ENCODE data around the gene CELA2A. TPM values are rescaled to one million over a fixed set of nuclear protein-coding genes. Genes with fewer than 3 reads are reported as not detected.
A peak's percentile ranks its signal among the peaks of the same experiment; 100 is the strongest.

CELA2A gene
- total and polyA plus RNA-seq, 12 donors, result 0.97 to 45.4 (median 9.8) TPM

DNA sequence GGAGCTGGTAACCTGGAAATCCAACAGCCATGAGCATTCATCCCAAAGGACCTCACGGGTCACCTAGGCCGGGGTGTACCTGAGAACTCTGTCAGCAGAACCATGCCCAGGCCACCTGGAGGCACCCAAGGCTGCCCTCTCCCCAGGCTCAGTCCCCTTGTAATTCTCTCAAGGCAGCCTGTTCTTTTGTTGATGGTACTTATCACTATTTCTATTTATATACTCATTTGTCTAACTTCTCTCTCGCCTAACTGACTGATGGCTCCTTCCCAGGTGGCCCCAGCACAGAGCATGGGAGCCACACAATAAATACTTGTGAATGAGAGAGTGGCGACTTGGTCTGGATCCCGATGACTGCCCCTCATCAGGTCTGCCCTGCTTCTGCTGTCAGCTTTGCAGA lies 50.7 kb downstream of the CELA2A start:
- Histone ChIP-seq H3K36me3 (replicated peaks in 1 of 2) (peaks cover 0 to 19% of the 10 kb centered on the region in 2 donors), H3K27ac (no peak overlapping the region), H3K9me3 (replicated peaks in 1 of 3) (no peaks in the 10 kb centered on the region), H3K27me3 (no peaks in the 10 kb centered on the region), H3K4me3 (no peak overlapping the region), H3K4me1 (replicated peaks in 1 of 2) (no peaks in the 10 kb centered on the region)
- intact Hi-C loops (cut with DNase I), result no loop called here
- WGBS, 4 donors, result 80 to 97% (median 92%) methylated on average over 4 to 5 of the region's 5 CpGs
- no peak for DNase-seq
- no peak for TF ChIP-seq POLR2A (IDR thresholded peaks at IDR 0.05)

DNA sequence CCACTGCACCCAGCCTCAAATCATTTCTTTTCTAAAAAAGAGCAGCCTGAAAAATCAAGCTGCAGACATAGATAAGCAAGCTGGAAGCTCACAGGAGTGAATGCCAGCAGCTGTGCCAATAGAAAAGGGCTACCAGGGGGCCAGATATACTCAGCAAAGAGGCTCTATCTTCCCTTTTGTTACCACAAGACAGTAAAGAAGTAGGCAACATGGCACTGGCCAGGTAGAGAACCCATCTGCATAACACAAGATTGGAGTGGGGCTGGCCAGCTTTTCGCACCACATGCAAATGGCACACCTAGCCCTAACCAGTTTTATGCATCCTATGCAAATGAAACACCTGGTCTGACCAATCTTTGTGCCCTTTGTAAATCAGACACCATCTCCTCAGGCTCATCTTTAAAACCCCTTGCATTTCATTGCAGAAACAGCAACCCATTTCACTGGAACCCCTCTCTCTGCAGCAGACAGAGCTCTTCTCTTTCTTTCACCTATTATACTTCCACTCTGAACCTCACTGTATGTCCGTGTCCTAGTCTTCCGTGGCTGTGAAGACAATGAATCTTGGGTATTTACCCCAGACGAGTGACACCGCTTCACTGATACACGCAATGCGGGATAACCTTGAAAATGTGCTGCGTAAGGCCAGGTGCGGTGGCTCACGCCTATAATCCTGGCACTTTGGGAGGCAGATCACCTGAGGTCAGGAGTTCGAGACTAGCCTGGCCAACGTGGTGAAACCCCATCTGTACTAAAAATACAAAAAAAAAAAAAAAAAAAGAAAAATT lies 52.4 kb downstream of the CELA2A start:
- intact Hi-C loops (cut with DNase I), result no loop called here
- 87 to 93% (median 92%) methylated on average over 12 of the region's 12 CpGs for WGBS, 4 donors
- Histone ChIP-seq H3K4me1 (replicated peaks in 1 of 2) (no peaks in the 10 kb centered on the region), H3K9me3 (replicated peaks in 1 of 3) (no peaks in the 10 kb centered on the region), H3K4me3 (no peak overlapping the region), H3K27me3 (no peaks in the 10 kb centered on the region), H3K27ac (no peak overlapping the region), H3K36me3 (replicated peaks in 1 of 2) (peaks cover 0 to 13% of the 10 kb centered on the region in 2 donors)
- DNase-seq, result peak in 1 of 7 donors; percentile 44
- TF ChIP-seq POLR2A (IDR thresholded peaks at IDR 0.05), result no peak
- TF ChIP-seq, protein P1, sequence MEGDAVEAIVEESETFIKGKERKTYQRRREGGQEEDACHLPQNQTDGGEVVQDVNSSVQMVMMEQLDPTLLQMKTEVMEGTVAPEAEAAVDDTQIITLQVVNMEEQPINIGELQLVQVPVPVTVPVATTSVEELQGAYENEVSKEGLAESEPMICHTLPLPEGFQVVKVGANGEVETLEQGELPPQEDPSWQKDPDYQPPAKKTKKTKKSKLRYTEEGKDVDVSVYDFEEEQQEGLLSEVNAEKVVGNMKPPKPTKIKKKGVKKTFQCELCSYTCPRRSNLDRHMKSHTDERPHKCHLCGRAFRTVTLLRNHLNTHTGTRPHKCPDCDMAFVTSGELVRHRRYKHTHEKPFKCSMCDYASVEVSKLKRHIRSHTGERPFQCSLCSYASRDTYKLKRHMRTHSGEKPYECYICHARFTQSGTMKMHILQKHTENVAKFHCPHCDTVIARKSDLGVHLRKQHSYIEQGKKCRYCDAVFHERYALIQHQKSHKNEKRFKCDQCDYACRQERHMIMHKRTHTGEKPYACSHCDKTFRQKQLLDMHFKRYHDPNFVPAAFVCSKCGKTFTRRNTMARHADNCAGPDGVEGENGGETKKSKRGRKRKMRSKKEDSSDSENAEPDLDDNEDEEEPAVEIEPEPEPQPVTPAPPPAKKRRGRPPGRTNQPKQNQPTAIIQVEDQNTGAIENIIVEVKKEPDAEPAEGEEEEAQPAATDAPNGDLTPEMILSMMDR (IDR thresholded peaks at IDR 0.05), result no peak

DNA sequence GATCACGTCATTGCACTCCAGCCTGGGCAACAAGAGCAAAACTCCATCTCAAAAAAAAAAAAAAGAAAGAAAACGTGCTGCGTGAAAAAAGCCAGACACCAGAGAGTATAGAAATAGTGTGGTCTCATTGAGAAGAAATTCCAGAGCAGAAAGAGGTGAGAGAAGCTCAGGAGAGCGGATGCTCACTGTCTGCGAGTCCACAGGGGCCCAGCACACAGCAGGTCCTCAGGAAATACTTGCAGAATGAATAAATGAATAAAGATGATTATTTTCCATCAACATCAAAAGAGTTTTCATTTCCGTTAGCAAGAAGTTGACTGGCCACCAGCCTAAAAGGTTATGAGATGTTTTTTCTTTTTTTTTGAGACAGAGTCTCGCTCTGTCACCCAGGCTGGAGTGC lies 53.1 kb downstream of the CELA2A start:
- intact Hi-C loops (cut with DNase I), result no loop called here
- H3K36me3 ChIP-seq (replicated peaks in 1 of 2), result peaks cover 0 to 13% of the 10 kb centered on the region in 2 donors

DNA sequence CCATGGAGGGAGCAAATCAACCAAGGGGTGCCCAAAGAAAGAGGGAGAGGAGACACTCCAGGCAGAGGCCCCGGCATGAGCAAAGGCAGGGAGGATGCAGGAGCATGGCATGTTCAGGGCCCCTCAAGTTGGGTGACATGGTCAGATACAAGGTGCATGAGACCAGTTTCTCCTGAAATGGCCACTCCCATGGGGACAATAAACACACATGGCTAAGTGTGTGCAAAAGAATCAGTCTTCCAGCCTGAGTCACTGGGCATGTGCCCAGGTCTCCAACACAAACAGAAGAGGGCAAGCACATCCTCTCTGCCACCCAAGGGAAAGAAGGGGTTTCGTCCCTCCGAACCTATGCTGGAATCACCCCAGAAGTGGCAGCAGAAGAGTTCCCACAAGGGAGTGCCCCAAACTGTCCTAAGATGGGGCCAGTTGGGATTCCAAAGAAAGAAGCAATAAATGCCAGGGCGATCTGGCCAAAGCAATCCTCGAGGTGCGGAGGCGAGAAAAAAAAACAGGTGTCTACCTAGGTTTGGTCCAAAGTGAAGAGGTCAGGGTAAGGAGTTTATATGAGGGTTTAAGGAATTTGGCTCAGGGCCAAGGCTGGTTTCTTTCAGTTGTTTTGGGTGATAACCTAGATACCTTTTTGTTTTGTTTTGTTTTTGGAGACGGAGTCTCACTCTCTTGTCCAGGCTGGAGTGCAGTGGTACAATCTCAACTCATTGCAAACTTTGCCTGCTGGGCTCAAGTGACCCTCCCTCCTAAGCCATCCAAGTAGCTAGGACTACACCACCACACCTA lies 54.3 kb downstream of the CELA2A start:
- DNase-seq, result peak in 1 of 7 donors; percentile 49
- no peak for TF ChIP-seq POLR2A (IDR thresholded peaks at IDR 0.05)
- TF ChIP-seq, protein P1 (IDR thresholded peaks at IDR 0.05), result no peak
- H3K27me3 ChIP-seq, result no peaks in the 10 kb centered on the region
- H3K9me3 ChIP-seq (replicated peaks in 1 of 3), result no peaks in the 10 kb centered on the region
- peaks cover 0 to 10% of the 10 kb centered on the region in 2 donors for H3K4me1 ChIP-seq (replicated peaks in 1 of 2)
- H3K4me3 ChIP-seq, result no peak overlapping the region
- 96 to 98% (median 96%) methylated on average over 8 of the region's 8 CpGs for WGBS, 4 donors
- H3K27ac ChIP-seq, result no peak overlapping the region
- intact Hi-C loops (cut with DNase I), result no loop called here
- H3K36me3 ChIP-seq (replicated peaks in 1 of 2), result peaks cover 0 to 4% of the 10 kb centered on the region in 2 donors

More for the DNA sequence above, 53.1 kb downstream of the CELA2A start:
- Histone ChIP-seq H3K27ac (no peak overlapping the region), H3K4me1 (replicated peaks in 1 of 2) (no peaks in the 10 kb centered on the region), H3K27me3 (no peaks in the 10 kb centered on the region), H3K4me3 (no peak overlapping the region), H3K9me3 (replicated peaks in 1 of 3) (no peaks in the 10 kb centered on the region)
- DNase-seq, result peak in 1 of 7 donors; percentile 11
- 86 to 90% (median 89%) methylated on average over 6 to 7 of the region's 7 CpGs for WGBS, 4 donors
- TF ChIP-seq, protein P1 (IDR thresholded peaks at IDR 0.05), result no peak
- TF ChIP-seq POLR2A (IDR thresholded peaks at IDR 0.05), result no peak

Data from adrenal gland (tissue), 12 donors.